ENCODE results near the gene FHAD1. TPM values are rescaled to one million over a fixed set of nuclear protein-coding genes. Genes with fewer than 3 reads are reported as not detected.

Gene FHAD1
- total RNA-seq, 1 donor, result 0.72 TPM

DNA sequence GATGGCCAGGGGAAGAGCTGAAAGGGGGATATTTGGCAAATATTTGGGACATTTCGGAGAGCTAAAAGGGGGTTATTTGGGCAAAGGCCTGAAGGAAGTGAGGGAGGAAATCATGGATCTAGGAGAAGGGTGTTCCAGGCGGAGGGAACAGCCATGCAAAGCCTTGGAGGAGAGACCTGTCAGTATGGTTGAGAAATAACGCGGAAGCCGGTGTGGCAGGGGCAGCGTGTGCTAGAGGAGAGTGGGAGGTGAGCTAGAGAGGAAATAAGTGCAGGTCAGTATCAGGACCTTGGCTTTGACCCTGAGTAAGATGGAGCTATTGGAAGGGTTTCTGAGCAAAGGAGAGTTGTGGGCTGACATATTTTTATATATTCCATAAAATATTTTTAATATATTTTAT lies 194.2 kb downstream of the FHAD1 start:
- H4K20me1 ChIP-seq (ENCODE audit: insufficient read depth, low read length), result no peaks in the 10 kb centered on the region
- H3K9me3 ChIP-seq (ENCODE audit: low read depth, low read length), result no peaks in the 10 kb centered on the region
- no peak for DNase-seq (ENCODE audit: insufficient read length, low spot score, missing footprints)
- H3K4me2 ChIP-seq (ENCODE audit: insufficient read depth, low read length), result no peak overlapping the region
- H3K27me3 ChIP-seq (ENCODE audit: insufficient read depth, low read length), result peaks cover 3% of the 10 kb centered on the region
- no peak overlapping the region for H3K27ac ChIP-seq (ENCODE audit: low read depth, low read length)
- no peak overlapping the region for H2AFZ ChIP-seq (ENCODE audit: low read length)
- no peaks in the 10 kb centered on the region for H3K4me1 ChIP-seq (ENCODE audit: insufficient read depth, low read length)
- H3K4me3 ChIP-seq (ENCODE audit: insufficient read depth, low read length), result no peak overlapping the region
- no peaks in the 10 kb centered on the region for H3K36me3 ChIP-seq (ENCODE audit: insufficient read depth, low read length)
- TF ChIP-seq, protein P1, sequence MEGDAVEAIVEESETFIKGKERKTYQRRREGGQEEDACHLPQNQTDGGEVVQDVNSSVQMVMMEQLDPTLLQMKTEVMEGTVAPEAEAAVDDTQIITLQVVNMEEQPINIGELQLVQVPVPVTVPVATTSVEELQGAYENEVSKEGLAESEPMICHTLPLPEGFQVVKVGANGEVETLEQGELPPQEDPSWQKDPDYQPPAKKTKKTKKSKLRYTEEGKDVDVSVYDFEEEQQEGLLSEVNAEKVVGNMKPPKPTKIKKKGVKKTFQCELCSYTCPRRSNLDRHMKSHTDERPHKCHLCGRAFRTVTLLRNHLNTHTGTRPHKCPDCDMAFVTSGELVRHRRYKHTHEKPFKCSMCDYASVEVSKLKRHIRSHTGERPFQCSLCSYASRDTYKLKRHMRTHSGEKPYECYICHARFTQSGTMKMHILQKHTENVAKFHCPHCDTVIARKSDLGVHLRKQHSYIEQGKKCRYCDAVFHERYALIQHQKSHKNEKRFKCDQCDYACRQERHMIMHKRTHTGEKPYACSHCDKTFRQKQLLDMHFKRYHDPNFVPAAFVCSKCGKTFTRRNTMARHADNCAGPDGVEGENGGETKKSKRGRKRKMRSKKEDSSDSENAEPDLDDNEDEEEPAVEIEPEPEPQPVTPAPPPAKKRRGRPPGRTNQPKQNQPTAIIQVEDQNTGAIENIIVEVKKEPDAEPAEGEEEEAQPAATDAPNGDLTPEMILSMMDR (IDR thresholded peaks at IDR 0.05; ENCODE audit: extremely low read depth, low read depth, low read length), result no peak
- no peaks in the 10 kb centered on the region for H3K79me2 ChIP-seq (ENCODE audit: insufficient read depth, low read length)

- Histone ChIP-seq H3K4me2 (ENCODE audit: insufficient read depth, low read length) (no peak overlapping the region), H3K9me3 (ENCODE audit: low read depth, low read length) (no peaks in the 10 kb centered on the region), H4K20me1 (ENCODE audit: insufficient read depth, low read length) (no peaks in the 10 kb centered on the region), H2AFZ (ENCODE audit: low read length) (no peak overlapping the region), H3K4me3 (ENCODE audit: insufficient read depth, low read length) (no peak overlapping the region), H3K79me2 (ENCODE audit: insufficient read depth, low read length) (no peaks in the 10 kb centered on the region), H3K27me3 (ENCODE audit: insufficient read depth, low read length) (peaks cover 4% of the 10 kb centered on the region), H3K36me3 (ENCODE audit: insufficient read depth, low read length) (no peaks in the 10 kb centered on the region), H3K27ac (ENCODE audit: low read depth, low read length) (no peak overlapping the region), H3K4me1 (ENCODE audit: insufficient read depth, low read length) (no peaks in the 10 kb centered on the region)
- TF ChIP-seq, protein P1 (IDR thresholded peaks at IDR 0.05; ENCODE audit: extremely low read depth, low read depth, low read length), result no peak
- peak; percentile 45 for DNase-seq (ENCODE audit: insufficient read length, low spot score, missing footprints)
Measured at GRCh38 chr1:15442119-15442518, 195.1 kb downstream of the FHAD1 start.

DNA sequence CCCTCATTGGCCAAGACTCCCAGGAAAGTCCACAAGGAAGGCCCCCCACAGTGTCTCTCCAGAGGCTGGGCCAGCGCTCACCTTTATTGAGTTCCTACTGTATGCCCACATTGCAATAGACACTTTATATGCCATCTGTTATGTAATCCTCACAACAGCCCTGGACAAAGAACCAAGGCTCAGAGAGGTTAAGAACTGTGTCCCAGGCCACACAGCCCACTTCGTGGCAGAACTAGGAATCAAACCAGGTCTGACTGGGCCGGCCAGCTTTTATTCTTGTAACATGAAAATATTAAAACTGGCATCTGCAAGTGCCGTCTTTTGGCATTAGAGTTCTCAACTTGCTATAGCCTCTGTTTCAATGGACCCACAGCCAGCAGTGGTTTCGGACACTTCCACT lies 195.7 kb downstream of the FHAD1 start:
- TF ChIP-seq, protein P1 (IDR thresholded peaks at IDR 0.05; ENCODE audit: extremely low read depth, low read depth, low read length), result no peak
- H3K4me2 ChIP-seq (ENCODE audit: insufficient read depth, low read length), result no peak overlapping the region
- no peaks in the 10 kb centered on the region for H3K36me3 ChIP-seq (ENCODE audit: insufficient read depth, low read length)
- peak; percentile 43 for DNase-seq (ENCODE audit: insufficient read length, low spot score, missing footprints)
- H3K27me3 ChIP-seq (ENCODE audit: insufficient read depth, low read length), result peaks cover 9% of the 10 kb centered on the region
- no peaks in the 10 kb centered on the region for H4K20me1 ChIP-seq (ENCODE audit: insufficient read depth, low read length)
- no peak overlapping the region for H3K4me3 ChIP-seq (ENCODE audit: insufficient read depth, low read length)
- no peak overlapping the region for H2AFZ ChIP-seq (ENCODE audit: low read length)
- no peaks in the 10 kb centered on the region for H3K79me2 ChIP-seq (ENCODE audit: insufficient read depth, low read length)
- no peak overlapping the region for H3K27ac ChIP-seq (ENCODE audit: low read depth, low read length)
- no peaks in the 10 kb centered on the region for H3K9me3 ChIP-seq (ENCODE audit: low read depth, low read length)
- H3K4me1 ChIP-seq (ENCODE audit: insufficient read depth, low read length), result no peaks in the 10 kb centered on the region

DNA sequence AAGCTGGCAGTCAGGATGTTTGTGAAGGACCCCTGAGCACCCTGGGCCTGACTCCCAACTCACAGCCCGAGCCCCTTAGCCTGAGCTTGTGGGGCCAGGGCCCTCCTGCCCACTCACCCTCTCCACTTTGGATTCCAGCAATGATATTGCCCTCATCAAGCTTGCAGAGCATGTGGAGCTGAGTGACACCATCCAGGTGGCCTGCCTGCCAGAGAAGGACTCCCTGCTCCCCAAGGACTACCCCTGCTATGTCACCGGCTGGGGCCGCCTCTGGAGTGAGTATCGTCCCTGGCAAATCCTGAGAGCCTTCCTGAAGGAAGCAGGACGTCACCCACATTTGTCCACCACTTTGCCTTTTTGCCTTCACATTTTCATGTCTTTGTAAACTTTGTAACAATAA lies 196.3 kb downstream of the FHAD1 start:
- H3K79me2 ChIP-seq (ENCODE audit: insufficient read depth, low read length), result no peaks in the 10 kb centered on the region
- no peak overlapping the region for H2AFZ ChIP-seq (ENCODE audit: low read length)

More for the DNA sequence above, 196.3 kb downstream of the FHAD1 start:
- H3K4me2 ChIP-seq (ENCODE audit: insufficient read depth, low read length), result no peak overlapping the region
- H3K27ac ChIP-seq (ENCODE audit: low read depth, low read length), result no peak overlapping the region
- H4K20me1 ChIP-seq (ENCODE audit: insufficient read depth, low read length), result no peaks in the 10 kb centered on the region
- peaks cover 9% of the 10 kb centered on the region for H3K27me3 ChIP-seq (ENCODE audit: insufficient read depth, low read length)
- H3K9me3 ChIP-seq (ENCODE audit: low read depth, low read length), result no peaks in the 10 kb centered on the region
- no peaks in the 10 kb centered on the region for H3K36me3 ChIP-seq (ENCODE audit: insufficient read depth, low read length)
- no peak for DNase-seq (ENCODE audit: insufficient read length, low spot score, missing footprints)
- no peaks in the 10 kb centered on the region for H3K4me1 ChIP-seq (ENCODE audit: insufficient read depth, low read length)
- H3K4me3 ChIP-seq (ENCODE audit: insufficient read depth, low read length), result no peak overlapping the region
- TF ChIP-seq, protein P1 (IDR thresholded peaks at IDR 0.05; ENCODE audit: extremely low read depth, low read depth, low read length), result no peak

Measured in osteoblast (primary cell).